CD4-positive, alpha-beta T cell treated with Interleukin-21 for 1 hour (primary cell): ENCODE data around the gene FGL2.
"Not testable (repeated sequence)": the region's sequence is repeated elsewhere in the genome, so short reads cannot be mapped to it uniquely, and the experiment has no call there.

ENCODE experiments used
- DNase-seq: peaks from one replicate; pipeline ENCODE4 v3.0.0-alpha.2; 2020

FGL2 gene

GRCh38 chr7:77216181-77216845, 16.7 kb upstream of the FGL2 start:
- no peak for DNase-seq

- no peak for DNase-seq
Measured at GRCh38 chr7:77209479-77210139, 10.0 kb upstream of the FGL2 start.

- DNase-seq: no peak
Measured at GRCh38 chr7:77208416-77208815, 8.8 kb upstream of the FGL2 start.

GRCh38 chr7:77205706-77206105, 6.1 kb upstream of the FGL2 start:
- DNase-seq: no peak

GRCh38 chr7:77202481-77202976, 2.9 kb upstream of the FGL2 start:
- DNase-seq: no peak

GRCh38 chr7:77200542-77200941, 923 bp upstream of the FGL2 start:
- no peak for DNase-seq

GRCh38 chr7:77197141-77197540, 2.5 kb downstream of the FGL2 start:
- no peak for DNase-seq

- DNase-seq: no peak
Measured at GRCh38 chr7:77188731-77189437, 10.7 kb downstream of the FGL2 start.

- no peak for DNase-seq
Measured at GRCh38 chr7:77185866-77186265, 13.8 kb downstream of the FGL2 start.

- no peak for DNase-seq
Measured at GRCh38 chr7:77184990-77185389, 14.6 kb downstream of the FGL2 start.

GRCh38 chr7:77184463-77184862, 15.2 kb downstream of the FGL2 start:
- no peak for DNase-seq

GRCh38 chr7:77182261-77182660, 17.4 kb downstream of the FGL2 start:
- DNase-seq: no peak

GRCh38 chr7:77181734-77182133, 17.9 kb downstream of the FGL2 start:
- no peak for DNase-seq

- DNase-seq: no peak
Measured at GRCh38 chr7:77181015-77181595, 18.5 kb downstream of the FGL2 start.

- not testable (repeated sequence) for DNase-seq
Measured at GRCh38 chr7:77178024-77178423, 21.6 kb downstream of the FGL2 start.

- not testable (repeated sequence) for DNase-seq
Measured at GRCh38 chr7:77177321-77177904, 22.2 kb downstream of the FGL2 start.

- not testable (repeated sequence) for DNase-seq
Measured at GRCh38 chr7:77175274-77175800, 24.3 kb downstream of the FGL2 start.

GRCh38 chr7:77174418-77174817, 25.2 kb downstream of the FGL2 start:
- DNase-seq: not testable (repeated sequence)

GRCh38 chr7:77172437-77173172, 27.0 kb downstream of the FGL2 start:
- not testable (repeated sequence) for DNase-seq

GRCh38 chr7:77171073-77171472, 28.5 kb downstream of the FGL2 start:
- DNase-seq: not testable (repeated sequence)

GRCh38 chr7:77157446-77157845, 42.2 kb downstream of the FGL2 start:
- peak; percentile 21 for DNase-seq

GRCh38 chr7:77157034-77157433, 42.6 kb downstream of the FGL2 start:
- DNase-seq: not testable (repeated sequence)
